GM15510 (cell line): ENCODE measurements around the gene COL4A2.

Source experiments
- POLR2A ChIP-seq: IDR thresholded peaks from 3 replicates; pipeline ENCODE4 v1.6.1; 2011; ENCODE audit warnings: borderline replicate concordance; ENCODE audit not compliant: insufficient read length; ENCODE audit errors: extremely low read depth

The COL4A2 gene

GRCh38 chr13:110414931-110415330 is 107.8 kb downstream of the COL4A2 start:
- no peak for TF ChIP-seq POLR2A

GRCh38 chr13:110415669-110416068 is 108.6 kb downstream of the COL4A2 start:
- no peak for TF ChIP-seq POLR2A

- TF ChIP-seq POLR2A: no peak
Observed at GRCh38 chr13:110416131-110417025, 109.3 kb downstream of the COL4A2 start.

DNA sequence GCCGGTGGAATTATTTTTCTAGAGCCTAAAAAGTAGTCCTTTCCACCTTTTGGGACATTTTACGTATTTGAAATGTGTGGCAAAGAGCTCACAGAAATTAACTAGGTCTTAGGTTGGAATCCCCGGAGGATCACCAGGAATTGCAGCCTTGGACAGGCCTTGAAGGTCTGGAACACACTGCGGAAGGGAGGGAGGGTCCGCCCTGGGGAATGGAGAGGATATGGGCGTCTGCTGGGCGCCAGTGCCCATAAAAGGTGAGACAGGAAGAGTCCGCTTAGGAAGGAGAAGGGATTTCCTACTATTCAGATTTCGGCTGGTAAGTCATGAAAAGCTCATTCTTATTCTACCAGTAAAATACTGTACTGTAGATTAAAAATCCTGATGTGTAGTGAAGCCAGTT is 111.9 kb downstream of the COL4A2 start:
- no peak for TF ChIP-seq POLR2A

DNA sequence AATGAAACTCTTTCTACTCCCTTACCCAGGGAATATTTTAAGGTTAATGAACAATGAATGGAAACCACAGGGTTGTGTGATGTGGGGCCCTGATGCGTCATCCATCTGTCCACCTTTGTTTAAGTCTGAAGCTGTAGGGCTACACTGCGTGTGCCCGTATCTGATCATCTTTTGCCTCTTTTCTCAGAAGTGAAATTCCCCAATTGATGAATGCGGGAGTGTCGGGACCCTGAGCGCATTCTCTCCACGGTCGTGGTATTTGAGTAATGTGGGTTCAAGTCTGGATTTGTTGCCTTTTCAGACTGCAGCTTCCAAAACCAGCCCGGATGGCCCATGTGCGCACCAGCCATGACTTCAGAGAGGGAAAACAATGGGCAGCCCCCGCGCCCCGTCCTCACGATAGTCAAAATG is 112.3 kb downstream of the COL4A2 start:
- TF ChIP-seq POLR2A: no peak

DNA sequence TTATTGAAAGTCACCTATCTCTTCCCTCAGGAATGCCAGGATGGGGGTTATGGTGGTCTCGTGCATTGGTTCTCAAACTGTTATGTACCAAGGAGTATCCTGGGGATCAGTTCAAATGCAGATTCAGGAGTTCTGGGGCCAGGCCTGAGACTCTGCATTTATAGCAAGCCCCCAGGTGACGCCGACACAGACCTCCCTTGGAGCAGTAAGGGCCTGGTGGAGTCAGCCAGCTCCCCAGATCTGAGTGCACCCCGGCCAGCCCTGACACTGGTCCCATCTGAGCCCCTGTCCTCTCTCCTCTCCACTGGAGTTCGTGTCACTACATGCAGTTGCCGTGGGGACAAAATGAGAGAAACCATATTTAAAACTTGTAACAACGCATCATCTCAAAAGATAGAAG is 112.9 kb downstream of the COL4A2 start:
- no peak for TF ChIP-seq POLR2A

DNA sequence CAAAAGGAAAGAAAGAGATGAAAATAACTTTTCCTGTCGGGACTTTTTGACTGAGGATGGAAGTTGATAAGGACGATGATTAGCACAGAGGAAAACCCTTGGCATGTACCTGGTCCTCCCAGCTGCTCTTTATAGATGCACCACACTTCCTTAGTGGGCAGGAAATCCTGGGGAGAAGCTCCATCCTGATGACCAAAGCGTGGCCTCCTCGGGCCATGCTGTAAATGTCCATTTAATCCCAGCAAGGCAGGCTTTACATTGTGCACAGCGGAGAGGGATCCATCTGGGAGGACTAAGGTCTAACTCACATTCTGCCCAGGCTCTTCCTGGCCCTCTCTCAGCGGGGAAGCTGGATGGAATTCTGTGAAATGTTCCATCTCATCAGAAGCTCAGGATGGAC is 113.5 kb downstream of the COL4A2 start:
- no peak for TF ChIP-seq POLR2A

DNA sequence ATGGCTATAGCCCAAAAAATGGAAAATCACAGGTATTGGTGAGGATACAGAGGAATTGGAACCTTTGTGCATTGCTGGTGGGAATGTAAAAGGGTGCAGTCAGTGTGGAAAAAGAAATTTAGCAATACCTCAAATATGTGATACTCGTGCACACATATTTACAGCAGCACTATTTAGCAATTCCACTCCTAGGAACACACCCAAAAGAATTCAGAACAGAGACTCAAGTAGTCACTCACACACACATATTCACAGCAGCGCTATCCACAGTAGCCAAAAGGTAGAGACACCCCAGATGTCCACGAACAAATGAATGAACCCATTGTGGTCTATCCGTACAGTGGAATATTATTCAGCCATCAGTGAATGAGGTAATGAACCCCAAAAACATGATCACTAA is 114.0 kb downstream of the COL4A2 start:
- TF ChIP-seq POLR2A: no peak

- TF ChIP-seq POLR2A: no peak
Observed at GRCh38 chr13:110421696-110422385, 114.8 kb downstream of the COL4A2 start.

GRCh38 chr13:110422913-110423688 is 116.0 kb downstream of the COL4A2 start:
- no peak for TF ChIP-seq POLR2A

- no peak for TF ChIP-seq POLR2A
Observed at GRCh38 chr13:110423689-110424302, 116.7 kb downstream of the COL4A2 start.

DNA sequence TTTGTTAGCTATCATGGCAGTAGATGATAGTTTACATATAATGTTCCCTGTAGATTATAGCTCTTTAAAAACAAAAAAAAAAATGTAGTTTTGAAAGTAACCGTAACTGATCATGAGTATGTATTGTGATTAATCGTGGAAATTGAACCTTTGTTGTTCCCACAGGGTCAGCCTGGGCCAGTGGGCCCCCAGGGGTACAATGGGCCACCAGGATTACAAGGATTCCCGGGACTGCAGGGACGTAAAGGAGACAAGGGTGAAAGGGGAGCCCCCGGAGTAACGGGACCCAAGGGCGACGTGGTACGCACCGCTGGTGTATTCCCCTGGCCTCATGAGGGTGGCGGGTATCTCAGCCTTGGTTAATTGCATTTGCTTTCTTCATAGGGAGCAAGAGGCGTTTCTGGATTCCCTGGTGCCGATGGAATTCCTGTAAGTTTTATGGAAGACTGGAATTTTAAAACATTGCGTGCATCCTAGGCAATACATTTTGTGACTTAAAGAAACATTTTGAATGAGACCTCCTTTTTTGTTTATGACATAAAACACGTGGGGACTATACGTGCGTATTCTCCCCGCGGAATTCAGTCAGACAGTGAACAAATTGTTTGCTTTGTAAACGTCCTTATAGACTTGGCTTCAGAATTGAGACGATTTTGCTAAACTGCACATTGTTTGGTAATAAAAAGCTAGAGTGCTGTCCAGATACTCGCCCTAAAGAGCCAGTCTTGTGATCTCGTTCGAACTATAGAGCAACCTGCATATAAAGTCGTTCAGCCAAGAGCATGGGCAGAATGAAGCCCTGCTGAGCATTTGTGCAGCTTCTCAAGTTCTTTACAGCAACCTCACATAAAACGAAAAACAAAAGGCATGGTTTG is 117.7 kb downstream of the COL4A2 start:
- no peak for TF ChIP-seq POLR2A

DNA sequence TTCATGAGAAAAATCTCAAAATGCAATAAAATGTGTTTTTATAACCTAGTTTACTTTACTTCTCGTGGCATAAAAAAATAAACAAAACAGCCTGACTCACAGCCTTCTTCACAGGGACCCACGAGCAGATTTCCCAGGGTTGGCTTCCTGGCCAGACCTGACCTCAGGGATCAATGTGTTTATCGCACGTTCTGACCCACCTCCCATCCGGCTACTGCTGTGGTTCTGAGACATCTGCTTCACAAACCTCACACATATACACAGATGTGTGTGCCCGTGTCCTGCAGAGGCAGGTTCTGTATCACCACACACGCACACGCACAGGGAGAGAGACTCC is 118.3 kb downstream of the COL4A2 start:
- TF ChIP-seq POLR2A: no peak

DNA sequence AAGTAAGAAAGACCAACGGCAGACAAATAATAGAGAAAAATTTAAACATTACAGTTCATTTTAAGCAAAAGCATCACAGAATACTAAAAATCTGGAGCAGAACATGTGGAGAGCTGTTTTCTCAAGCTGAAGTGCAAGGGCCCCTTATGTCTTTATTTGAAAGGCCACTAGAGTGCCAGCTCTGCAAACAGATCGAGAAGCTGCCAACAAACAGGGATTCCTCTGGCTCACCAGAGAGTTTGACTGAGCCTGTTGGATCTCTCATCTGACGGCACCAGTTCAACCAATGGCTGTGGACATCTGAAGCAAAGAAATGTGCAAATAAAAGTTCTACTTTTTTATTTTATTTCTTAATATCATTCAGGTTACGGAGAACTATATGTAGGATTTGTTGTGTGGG is 119.7 kb downstream of the COL4A2 start:
- TF ChIP-seq POLR2A: no peak
